ENCODE measurements around the gene CHST1.

CHST1 gene

DNA sequence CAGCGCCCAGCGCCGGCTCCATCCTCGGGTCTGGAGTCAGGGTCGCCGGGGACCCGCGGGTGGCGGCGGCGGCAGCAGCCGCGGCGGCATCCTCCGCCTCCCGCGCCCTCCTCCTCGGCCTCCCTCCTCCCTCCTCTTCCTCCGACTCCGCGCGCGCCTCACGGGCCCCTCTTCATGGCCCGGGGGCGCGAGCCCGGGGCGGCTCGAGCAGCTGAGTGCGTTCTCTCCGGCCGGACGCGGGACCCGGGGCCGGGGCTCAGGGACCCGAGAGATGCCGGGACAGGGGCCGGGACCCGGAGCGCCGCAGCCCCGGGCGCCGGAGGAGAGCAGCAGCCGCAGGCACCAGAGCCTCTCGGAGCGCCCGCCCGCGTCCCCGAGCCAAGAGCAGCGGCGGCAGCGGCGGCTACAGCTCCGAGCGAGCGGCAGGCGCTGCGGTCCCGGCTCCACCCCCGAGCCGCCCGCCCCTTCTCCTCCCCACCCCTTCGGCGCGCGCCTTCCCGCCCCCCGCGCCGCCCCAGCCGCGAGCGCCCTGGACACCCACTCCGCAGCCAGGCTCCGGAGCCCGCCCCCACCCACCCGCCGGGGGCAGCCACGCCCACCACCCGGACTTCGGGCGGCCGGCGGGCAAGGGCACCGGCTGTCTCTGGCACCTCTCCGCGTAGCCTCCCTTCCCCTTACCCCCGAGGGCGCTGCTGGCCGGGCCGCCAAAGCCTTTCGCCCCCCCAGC, at the start of gene CHST1:
CHST1 (minus strand) TSS at position 417 of the 727 bp plus-strand sequence. CDS start 14,699 bp downstream, outside the sequence.
- peaks cover 19% of the 10 kb centered on the region for H3K4me1 ChIP-seq (ENCODE audit: control insufficient read depth, insufficient read depth, low read length)
- H3K9me3 ChIP-seq (ENCODE audit: control insufficient read depth, low read length), result no peaks in the 10 kb centered on the region
- peaks cover 49% of the 10 kb centered on the region for H3K27me3 ChIP-seq (replicated peaks; ENCODE audit: control insufficient read depth, insufficient read depth, low read length)
- H3K4me3 ChIP-seq (ENCODE audit: low read length), result peak within 1 kb of the TSS; percentile 74
- no peaks in the 10 kb centered on the region for H3K36me3 ChIP-seq (ENCODE audit: control insufficient read depth, insufficient read depth, low read length, severe bottlenecking)
- H3K9ac ChIP-seq (ENCODE audit: low read length), result peak within 1 kb of the TSS; percentile 51
- peak; percentile 66 for DNase-seq (ENCODE audit: low read depth)

GRCh38 chr11:45713573-45713972, 48.2 kb upstream of the CHST1 start:
- H3K9ac ChIP-seq (ENCODE audit: low read length), result no peak overlapping the region
- H3K36me3 ChIP-seq (ENCODE audit: control insufficient read depth, insufficient read depth, low read length, severe bottlenecking), result no peaks in the 10 kb centered on the region
- H3K9me3 ChIP-seq (ENCODE audit: control insufficient read depth, low read length), result peaks cover 11% of the 10 kb centered on the region
- no peak for DNase-seq (ENCODE audit: low read depth)
- no peak overlapping the region for H3K4me3 ChIP-seq (ENCODE audit: low read length)
- H3K27me3 ChIP-seq (replicated peaks; ENCODE audit: control insufficient read depth, insufficient read depth, low read length), result peaks cover 85% of the 10 kb centered on the region
- H3K4me1 ChIP-seq (ENCODE audit: control insufficient read depth, insufficient read depth, low read length), result no peaks in the 10 kb centered on the region

DNA sequence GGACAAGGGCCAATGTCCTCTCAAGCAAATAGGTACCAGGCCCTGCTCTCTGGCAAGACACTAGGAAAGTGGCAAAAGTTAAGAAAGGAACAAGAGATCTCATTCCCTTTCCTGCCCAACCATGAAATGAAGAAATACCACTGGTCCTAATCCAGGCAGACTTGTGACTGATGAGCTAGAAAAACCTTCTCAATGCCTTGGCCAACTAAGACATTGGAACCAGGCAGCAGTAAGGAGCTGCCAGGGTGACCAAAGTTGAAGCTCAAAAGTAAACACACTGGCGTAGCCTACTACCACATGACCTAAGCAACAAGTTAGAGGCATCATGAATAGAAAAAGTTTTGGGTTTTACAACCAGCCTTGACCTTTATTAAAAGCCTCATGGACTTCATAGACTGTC, 45.1 kb upstream of the CHST1 start:
- no peaks in the 10 kb centered on the region for H3K36me3 ChIP-seq (ENCODE audit: control insufficient read depth, insufficient read depth, low read length, severe bottlenecking)
- no peak for DNase-seq (ENCODE audit: low read depth)
- H3K27me3 ChIP-seq (replicated peaks; ENCODE audit: control insufficient read depth, insufficient read depth, low read length), result peaks cover 94% of the 10 kb centered on the region
- no peaks in the 10 kb centered on the region for H3K4me1 ChIP-seq (ENCODE audit: control insufficient read depth, insufficient read depth, low read length)
- no peak overlapping the region for H3K9ac ChIP-seq (ENCODE audit: low read length)
- peaks cover 20% of the 10 kb centered on the region for H3K9me3 ChIP-seq (ENCODE audit: control insufficient read depth, low read length)
- no peak overlapping the region for H3K4me3 ChIP-seq (ENCODE audit: low read length)

- peaks cover 20% of the 10 kb centered on the region for H3K9me3 ChIP-seq (ENCODE audit: control insufficient read depth, low read length)
- H3K9ac ChIP-seq (ENCODE audit: low read length), result no peak overlapping the region
- no peaks in the 10 kb centered on the region for H3K36me3 ChIP-seq (ENCODE audit: control insufficient read depth, insufficient read depth, low read length, severe bottlenecking)
- DNase-seq (ENCODE audit: low read depth), result no peak
- no peak overlapping the region for H3K4me3 ChIP-seq (ENCODE audit: low read length)
- peaks cover 93% of the 10 kb centered on the region for H3K27me3 ChIP-seq (replicated peaks; ENCODE audit: control insufficient read depth, insufficient read depth, low read length)
- no peaks in the 10 kb centered on the region for H3K4me1 ChIP-seq (ENCODE audit: control insufficient read depth, insufficient read depth, low read length)
Measured at GRCh38 chr11:45708887-45709663, 43.7 kb upstream of the CHST1 start.

GRCh38 chr11:45704635-45705034, 39.2 kb upstream of the CHST1 start:
- peaks cover 9% of the 10 kb centered on the region for H3K9me3 ChIP-seq (ENCODE audit: control insufficient read depth, low read length)
- DNase-seq (ENCODE audit: low read depth), result no peak
- no peak overlapping the region for H3K9ac ChIP-seq (ENCODE audit: low read length)
- H3K4me3 ChIP-seq (ENCODE audit: low read length), result no peak overlapping the region
- H3K27me3 ChIP-seq (replicated peaks; ENCODE audit: control insufficient read depth, insufficient read depth, low read length), result peaks cover 98% of the 10 kb centered on the region
- no peaks in the 10 kb centered on the region for H3K4me1 ChIP-seq (ENCODE audit: control insufficient read depth, insufficient read depth, low read length)
- no peaks in the 10 kb centered on the region for H3K36me3 ChIP-seq (ENCODE audit: control insufficient read depth, insufficient read depth, low read length, severe bottlenecking)

DNA sequence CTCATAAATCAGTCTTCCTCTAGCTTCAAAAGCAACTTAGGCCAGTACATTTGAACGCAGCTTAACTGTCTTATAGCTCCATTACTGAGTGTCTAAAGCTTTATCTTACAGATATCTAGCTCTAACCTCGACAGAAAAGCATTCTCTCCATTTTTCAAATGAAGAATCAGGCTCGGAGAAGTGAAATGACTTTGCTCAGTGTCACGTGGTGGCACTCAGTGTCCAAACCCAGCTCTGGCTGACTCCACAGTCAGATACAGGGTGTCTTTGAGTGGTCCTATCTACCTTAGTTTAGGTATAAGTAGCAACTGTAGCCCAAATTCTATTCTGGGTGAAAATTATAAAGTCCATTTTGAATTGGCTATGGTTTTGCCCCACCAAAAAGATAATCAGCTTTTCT, 38.7 kb upstream of the CHST1 start:
- Histone ChIP-seq H3K4me1 (ENCODE audit: control insufficient read depth, insufficient read depth, low read length) (no peaks in the 10 kb centered on the region), H3K9me3 (ENCODE audit: control insufficient read depth, low read length) (peaks cover 9% of the 10 kb centered on the region), H3K27me3 (replicated peaks; ENCODE audit: control insufficient read depth, insufficient read depth, low read length) (peaks cover 97% of the 10 kb centered on the region), H3K4me3 (ENCODE audit: low read length) (no peak overlapping the region), H3K36me3 (ENCODE audit: control insufficient read depth, insufficient read depth, low read length, severe bottlenecking) (no peaks in the 10 kb centered on the region), H3K9ac (ENCODE audit: low read length) (no peak overlapping the region)
- no peak for DNase-seq (ENCODE audit: low read depth)

DNA sequence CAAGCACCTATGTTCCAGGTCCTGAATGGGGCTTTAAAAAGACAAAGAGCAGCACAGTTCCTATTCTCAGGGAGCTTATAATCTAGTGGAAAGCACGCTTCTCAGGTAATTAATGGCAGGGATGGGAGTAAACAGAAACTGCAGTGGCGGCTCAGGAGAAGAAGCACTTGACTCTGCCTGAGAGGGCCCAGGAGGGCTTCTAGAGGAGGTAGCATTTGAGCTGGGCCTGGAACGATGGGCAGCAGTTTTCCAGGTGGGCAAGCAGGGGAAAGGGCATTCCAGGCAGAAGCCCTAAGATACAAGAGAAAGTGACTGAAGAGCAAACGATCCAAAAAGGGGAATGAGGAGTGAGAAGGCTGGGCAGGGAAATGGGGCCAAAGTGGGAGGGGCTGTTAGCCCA, 37.1 kb upstream of the CHST1 start:
- DNase-seq (ENCODE audit: low read depth), result no peak
- Histone ChIP-seq H3K27me3 (replicated peaks; ENCODE audit: control insufficient read depth, insufficient read depth, low read length) (peaks cover 93% of the 10 kb centered on the region), H3K4me3 (ENCODE audit: low read length) (no peak overlapping the region), H3K9ac (ENCODE audit: low read length) (no peak overlapping the region), H3K36me3 (ENCODE audit: control insufficient read depth, insufficient read depth, low read length, severe bottlenecking) (no peaks in the 10 kb centered on the region), H3K9me3 (ENCODE audit: control insufficient read depth, low read length) (peaks cover 4% of the 10 kb centered on the region), H3K4me1 (ENCODE audit: control insufficient read depth, insufficient read depth, low read length) (no peaks in the 10 kb centered on the region)

GRCh38 chr11:45698777-45699497, 33.5 kb upstream of the CHST1 start:
- Histone ChIP-seq H3K9ac (ENCODE audit: low read length) (no peak overlapping the region), H3K4me3 (ENCODE audit: low read length) (no peak overlapping the region), H3K9me3 (ENCODE audit: control insufficient read depth, low read length) (no peaks in the 10 kb centered on the region), H3K4me1 (ENCODE audit: control insufficient read depth, insufficient read depth, low read length) (no peaks in the 10 kb centered on the region), H3K36me3 (ENCODE audit: control insufficient read depth, insufficient read depth, low read length, severe bottlenecking) (no peaks in the 10 kb centered on the region), H3K27me3 (replicated peaks; ENCODE audit: control insufficient read depth, insufficient read depth, low read length) (peaks cover 82% of the 10 kb centered on the region)
- DNase-seq (ENCODE audit: low read depth), result no peak

DNA sequence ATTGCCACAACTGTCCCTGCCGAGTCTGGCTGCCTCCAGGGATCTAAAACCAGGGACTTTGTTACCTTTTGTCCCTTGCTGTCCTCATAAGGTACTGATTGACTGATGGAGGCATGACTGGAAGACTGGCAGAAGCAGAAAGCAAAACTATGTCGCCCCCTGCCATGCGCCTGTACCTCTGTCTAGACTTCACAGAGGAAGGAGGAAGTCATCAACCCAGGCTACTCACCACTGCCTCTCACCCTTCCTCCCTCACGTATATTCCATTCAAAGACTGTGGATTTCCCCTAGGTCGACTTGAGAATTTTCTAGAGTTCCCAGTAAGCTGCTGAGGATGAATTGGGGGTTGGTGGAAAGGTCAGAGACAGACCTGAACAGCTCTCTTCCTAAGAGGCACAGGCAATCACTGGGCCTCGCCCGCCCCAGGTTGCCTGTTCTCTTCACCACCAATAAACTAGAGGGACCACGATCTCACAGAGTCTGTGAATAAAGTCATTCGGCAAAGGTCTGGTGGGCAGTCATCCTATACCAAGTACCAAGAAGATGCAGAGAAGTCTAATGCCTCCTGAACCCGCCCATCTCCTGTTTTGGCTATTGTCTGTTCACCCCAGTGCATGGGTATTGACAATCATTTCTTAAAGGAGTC, 27.5 kb upstream of the CHST1 start:
- no peaks in the 10 kb centered on the region for H3K36me3 ChIP-seq (ENCODE audit: control insufficient read depth, insufficient read depth, low read length, severe bottlenecking)
- H3K4me1 ChIP-seq (ENCODE audit: control insufficient read depth, insufficient read depth, low read length), result no peaks in the 10 kb centered on the region
- no peak overlapping the region for H3K9ac ChIP-seq (ENCODE audit: low read length)
- no peaks in the 10 kb centered on the region for H3K9me3 ChIP-seq (ENCODE audit: control insufficient read depth, low read length)
- H3K4me3 ChIP-seq (ENCODE audit: low read length), result no peak overlapping the region
- no peak for DNase-seq (ENCODE audit: low read depth)
- peaks cover 54% of the 10 kb centered on the region for H3K27me3 ChIP-seq (replicated peaks; ENCODE audit: control insufficient read depth, insufficient read depth, low read length)

- H3K9me3 ChIP-seq (ENCODE audit: control insufficient read depth, low read length), result no peaks in the 10 kb centered on the region
- H3K27me3 ChIP-seq (replicated peaks; ENCODE audit: control insufficient read depth, insufficient read depth, low read length), result peaks cover 62% of the 10 kb centered on the region
- no peak for DNase-seq (ENCODE audit: low read depth)
- no peak overlapping the region for H3K9ac ChIP-seq (ENCODE audit: low read length)
- H3K36me3 ChIP-seq (ENCODE audit: control insufficient read depth, insufficient read depth, low read length, severe bottlenecking), result no peaks in the 10 kb centered on the region
- H3K4me3 ChIP-seq (ENCODE audit: low read length), result no peak overlapping the region
- no peaks in the 10 kb centered on the region for H3K4me1 ChIP-seq (ENCODE audit: control insufficient read depth, insufficient read depth, low read length)
Measured at GRCh38 chr11:45688472-45689033, 23.1 kb upstream of the CHST1 start.

All from adipocyte (in vitro differentiated cells).